Fibroblast of lung (primary cell): ENCODE measurements around the gene PPM1K. TPM values are rescaled to one million over a fixed set of nuclear protein-coding genes. Genes with fewer than 3 reads are reported as not detected.

Experiments
- DNase-seq, 2 donors: peaks; one replicate each; pipeline versions ENCODE4 v3.0.0 to v3.0.0-alpha.2; 2010; ENCODE audit warnings: low read depth in 2 of 2
- H2AFZ ChIP-seq: 2 replicates; pipeline ENCODE4 v1.5.1; 2012; ENCODE audit warnings: low read length, control low read depth, inconsistent platforms
- H3K27ac ChIP-seq: 2 replicates; pipeline ENCODE4 v1.5.1; 2011; ENCODE audit warnings: low read length, control low read depth; ENCODE audit not compliant: insufficient read depth
- H3K27me3 ChIP-seq: 2 replicates; pipeline ENCODE4 v1.5.1; 2011; ENCODE audit warnings: mild to moderate bottlenecking, low read length; ENCODE audit not compliant: control insufficient read depth, insufficient read depth
- H3K36me3 ChIP-seq: 2 replicates; pipeline ENCODE4 v1.5.1; 2011; ENCODE audit warnings: low read length; ENCODE audit not compliant: control insufficient read depth, insufficient read depth
- H3K4me1 ChIP-seq: 2 replicates; pipeline ENCODE4 v1.5.1; 2011; ENCODE audit warnings: low read length; ENCODE audit not compliant: control insufficient read depth, insufficient read depth; ENCODE audit errors: extremely low read depth
- H3K4me2 ChIP-seq: 2 replicates; pipeline ENCODE4 v1.5.1; 2011; ENCODE audit warnings: low read length, control low read depth; ENCODE audit not compliant: insufficient read depth; ENCODE audit errors: extremely low read depth
- H3K4me3 ChIP-seq, 4 experiments: fragments of 200-600 bp in 1 of 4; sonication (generic) in 1 of 4; replicated peaks in 1 of 4; 2 replicates each; pipeline ENCODE4 v1.5.1; 2011 to 2016; ENCODE audit warnings: low read length in 4 of 4, low read depth in 3 of 4, mild to moderate bottlenecking in 3 of 4, control low read depth in 2 of 4, inconsistent platforms in 1 of 4, mixed read lengths in 1 of 4; ENCODE audit not compliant: insufficient read depth in 1 of 4; ENCODE audit errors: control extremely low read depth in 1 of 4
- H3K79me2 ChIP-seq: 2 replicates; pipeline ENCODE4 v1.5.1; 2012; ENCODE audit warnings: mild to moderate bottlenecking, low read length, inconsistent platforms; ENCODE audit not compliant: control insufficient read depth, insufficient read depth
- H3K9ac ChIP-seq: 2 replicates; pipeline ENCODE4 v1.5.1; 2011; ENCODE audit warnings: mild to moderate bottlenecking, low read length, control low read depth; ENCODE audit not compliant: insufficient read depth
- H3K9me3 ChIP-seq: 2 replicates; pipeline ENCODE4 v1.5.1; 2012; ENCODE audit warnings: low read depth, low read length; ENCODE audit not compliant: control insufficient read depth, insufficient read depth
- H4K20me1 ChIP-seq: 2 replicates; pipeline ENCODE4 v1.5.1; 2011; ENCODE audit warnings: low read length; ENCODE audit not compliant: control insufficient read depth, insufficient read depth; ENCODE audit errors: extremely low read depth
- EZH2 ChIP-seq: IDR thresholded peaks from 2 replicates; pipeline ENCODE4 v1.5.1; 2012; ENCODE audit warnings: low read length, control low read depth, mild to moderate bottlenecking; ENCODE audit errors: missing control alignments
- polyA plus RNA-seq, 2 donors: library from polyadenylated mRNA; depleted of rRNA in 1 of 2; stranded (reverse) in 1 of 2; unstranded in 1 of 2; fragments of >200 nt; gene quantifications; 2 replicates each; pipeline ENCODE4 v1.2.1, GENCODE V29; 2011 to 2012; ENCODE audit warnings: missing spikeins in 1 of 2
- total RNA-seq: library from RNA; depleted of rRNA; stranded (reverse); fragments of >200 nt; gene quantifications from 2 replicates; pipeline ENCODE4 v1.2.1, GENCODE V29; 2014
- TF ChIP-seq, protein P1 (sequence below), 2 donors: IDR thresholded peaks in 1 of 2; conservative IDR thresholded peaks in 1 of 2; 1 replicate in 1 of 2; 2 replicates in 1 of 2; pipeline ENCODE4 v1.5.1; 2011 to 2012; ENCODE audit warnings: low read length in 2 of 2, control low read depth in 1 of 2, inconsistent platforms in 1 of 2, low read depth in 1 of 2, mild to moderate bottlenecking in 1 of 2

The PPM1K gene
- total and polyA plus RNA-seq, 2 donors (not counting 1 experiment from before 2014, with no cell fraction given) = 14.4 to 18.0 TPM

DNA sequence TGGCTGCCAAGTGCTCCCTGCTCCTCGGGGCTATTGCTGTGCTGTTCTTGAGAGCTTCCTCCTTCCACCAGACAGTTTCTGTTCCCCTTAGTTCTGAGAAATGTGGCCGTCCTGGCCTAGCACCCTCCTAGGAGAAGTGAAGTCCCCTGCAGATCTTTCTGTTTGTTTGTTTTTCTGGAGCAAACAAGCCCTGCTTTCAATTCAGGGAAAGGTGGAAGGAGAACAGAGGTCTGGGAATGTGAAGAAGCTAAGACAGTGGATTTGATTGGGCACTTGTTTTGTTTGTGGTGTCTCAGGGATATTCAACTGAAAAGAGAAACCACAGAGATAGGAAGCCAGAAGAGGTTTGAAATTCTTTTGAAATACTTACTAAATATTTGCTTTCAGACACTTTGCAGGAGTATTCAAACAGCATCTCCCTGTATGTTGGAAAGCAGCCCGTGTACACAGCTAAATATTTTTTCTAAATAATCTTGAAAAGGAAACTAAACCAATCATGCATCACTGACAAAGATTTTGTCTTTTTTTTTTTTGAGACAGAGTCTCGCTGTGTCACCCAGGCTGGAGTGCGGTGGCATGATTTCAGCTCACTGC is 36.5 kb upstream of the PPM1K start:
- Histone ChIP-seq H3K4me1 (no peaks in the 10 kb centered on the region), H3K4me2 (no peak overlapping the region), H3K9me3 (no peaks in the 10 kb centered on the region), H3K9ac (no peak overlapping the region), H3K36me3 (no peaks in the 10 kb centered on the region), H3K27ac (no peak overlapping the region), H4K20me1 (no peaks in the 10 kb centered on the region), H2AFZ (no peak overlapping the region), H3K79me2 (no peaks in the 10 kb centered on the region), H3K4me3 (no peak overlapping the region), H3K27me3 (no peaks in the 10 kb centered on the region)
- peak; percentile 1 to 66 for DNase-seq
- no peak for TF ChIP-seq EZH2
- TF ChIP-seq, protein P1, sequence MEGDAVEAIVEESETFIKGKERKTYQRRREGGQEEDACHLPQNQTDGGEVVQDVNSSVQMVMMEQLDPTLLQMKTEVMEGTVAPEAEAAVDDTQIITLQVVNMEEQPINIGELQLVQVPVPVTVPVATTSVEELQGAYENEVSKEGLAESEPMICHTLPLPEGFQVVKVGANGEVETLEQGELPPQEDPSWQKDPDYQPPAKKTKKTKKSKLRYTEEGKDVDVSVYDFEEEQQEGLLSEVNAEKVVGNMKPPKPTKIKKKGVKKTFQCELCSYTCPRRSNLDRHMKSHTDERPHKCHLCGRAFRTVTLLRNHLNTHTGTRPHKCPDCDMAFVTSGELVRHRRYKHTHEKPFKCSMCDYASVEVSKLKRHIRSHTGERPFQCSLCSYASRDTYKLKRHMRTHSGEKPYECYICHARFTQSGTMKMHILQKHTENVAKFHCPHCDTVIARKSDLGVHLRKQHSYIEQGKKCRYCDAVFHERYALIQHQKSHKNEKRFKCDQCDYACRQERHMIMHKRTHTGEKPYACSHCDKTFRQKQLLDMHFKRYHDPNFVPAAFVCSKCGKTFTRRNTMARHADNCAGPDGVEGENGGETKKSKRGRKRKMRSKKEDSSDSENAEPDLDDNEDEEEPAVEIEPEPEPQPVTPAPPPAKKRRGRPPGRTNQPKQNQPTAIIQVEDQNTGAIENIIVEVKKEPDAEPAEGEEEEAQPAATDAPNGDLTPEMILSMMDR (conservative IDR thresholded peaks at IDR 0.05 in 1 of 2, IDR thresholded peaks at IDR 0.05 in 1 of 2; ENCODE audit: low read depth in 1 of 2, low read length in 2 of 2) = no peak

DNA sequence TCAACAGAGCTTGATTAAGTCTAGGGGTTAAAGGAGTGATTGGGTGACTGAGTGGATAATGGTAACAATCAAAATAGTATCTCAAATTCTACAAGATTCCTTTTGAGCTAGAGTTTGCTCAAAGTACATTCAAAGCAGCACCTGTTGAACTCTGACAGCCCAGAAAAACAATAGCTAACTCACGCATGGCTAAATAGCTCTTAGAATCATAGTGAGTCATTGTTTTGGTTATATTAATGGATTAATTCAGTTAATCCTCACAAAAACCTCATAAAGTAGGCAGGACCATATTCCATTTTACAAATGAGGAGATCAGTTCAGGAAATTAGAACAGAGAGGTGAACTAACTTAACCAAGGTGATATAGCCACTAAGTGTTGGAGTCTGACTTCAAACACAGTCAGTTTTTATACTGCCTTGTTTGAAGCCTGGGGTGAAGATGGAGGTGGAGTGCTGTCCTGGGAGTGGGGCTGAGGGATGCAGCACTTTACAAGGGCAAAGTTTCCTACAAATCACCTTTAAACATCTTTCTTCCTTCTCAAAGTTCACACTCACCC is 35.9 kb upstream of the PPM1K start:
- Histone ChIP-seq H3K79me2 (no peaks in the 10 kb centered on the region), H4K20me1 (no peaks in the 10 kb centered on the region), H3K9me3 (no peaks in the 10 kb centered on the region), H3K4me3 (no peak overlapping the region), H3K4me2 (no peak overlapping the region), H3K9ac (no peak overlapping the region), H3K27ac (no peak overlapping the region), H3K4me1 (no peaks in the 10 kb centered on the region), H3K36me3 (no peaks in the 10 kb centered on the region), H2AFZ (no peak overlapping the region), H3K27me3 (no peaks in the 10 kb centered on the region)
- peak; percentile 1 to 40 for DNase-seq
- TF ChIP-seq EZH2 = no peak
- TF ChIP-seq, protein P1 (conservative IDR thresholded peaks at IDR 0.05 in 1 of 2, IDR thresholded peaks at IDR 0.05 in 1 of 2; ENCODE audit: low read depth in 1 of 2, low read length in 2 of 2) = no peak

DNA sequence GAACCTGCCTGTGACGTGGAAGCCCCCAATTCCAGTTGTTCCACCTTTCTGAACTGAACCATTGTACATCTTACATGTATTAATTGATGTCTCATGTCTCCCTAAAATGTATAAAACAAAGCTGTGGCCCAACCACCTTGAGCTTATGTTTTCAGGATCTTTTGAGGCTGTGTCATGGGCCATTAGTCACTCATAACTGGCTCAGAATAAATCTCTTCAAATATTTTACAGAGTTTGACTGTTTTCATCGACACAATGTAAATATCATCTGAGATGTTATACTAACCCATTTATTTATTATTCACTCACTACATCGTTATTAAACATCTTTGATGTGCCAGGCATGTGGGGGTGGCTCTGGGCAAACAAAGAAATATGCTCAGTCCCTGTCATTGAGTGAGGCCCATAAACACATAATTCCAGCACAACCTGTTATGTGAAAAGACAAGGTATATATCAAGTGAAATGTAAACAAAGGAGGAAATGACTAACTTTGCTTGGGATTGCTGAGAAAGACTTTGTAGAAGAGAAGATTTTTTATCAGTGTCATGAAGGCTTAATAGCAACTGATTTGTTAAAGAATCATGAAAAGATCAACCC is 34.5 kb upstream of the PPM1K start:
- DNase-seq = peak in 1 of 2 donors; percentile 7
- TF ChIP-seq, protein P1 (conservative IDR thresholded peaks at IDR 0.05 in 1 of 2, IDR thresholded peaks at IDR 0.05 in 1 of 2; ENCODE audit: low read depth in 1 of 2, low read length in 2 of 2) = no peak
- no peak for TF ChIP-seq EZH2
- no peaks in the 10 kb centered on the region for H4K20me1 ChIP-seq
- H3K4me1 ChIP-seq = no peaks in the 10 kb centered on the region
- H3K27me3 ChIP-seq = no peaks in the 10 kb centered on the region
- H3K36me3 ChIP-seq = no peaks in the 10 kb centered on the region
- no peak overlapping the region for H3K4me2 ChIP-seq
- H3K9me3 ChIP-seq = no peaks in the 10 kb centered on the region
- H3K27ac ChIP-seq = no peak overlapping the region
- no peak overlapping the region for H3K9ac ChIP-seq
- H3K79me2 ChIP-seq = no peaks in the 10 kb centered on the region
- no peak overlapping the region for H2AFZ ChIP-seq
- no peak overlapping the region for H3K4me3 ChIP-seq
